ENCODE results near the gene SYNJ1.

DNA sequence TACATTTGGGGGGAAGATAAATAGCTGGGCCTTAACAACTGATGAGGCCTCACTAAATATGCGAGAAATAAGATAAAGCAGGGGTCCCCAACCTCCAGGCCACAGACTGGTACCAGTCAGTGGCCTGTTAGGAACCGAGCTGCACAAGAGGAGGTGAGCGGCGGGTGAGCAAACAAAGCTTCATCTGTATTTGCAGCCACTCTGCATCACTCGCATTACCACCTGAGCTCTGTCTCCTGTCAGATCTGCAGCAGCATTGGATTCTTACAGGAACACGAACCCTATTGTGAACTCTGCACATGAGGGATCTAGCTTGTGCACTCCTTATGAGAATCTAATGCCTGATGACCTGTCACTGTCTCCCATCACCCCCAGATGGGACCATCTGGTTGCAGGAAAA is 48.9 kb upstream of the SYNJ1 start:
- TF ChIP-seq ZFX (IDR thresholded peaks at IDR 0.05) (no peak), CTCF (conservative IDR thresholded peaks at IDR 0.05) (no peak)

Data from C4-2B (cell line).